Activated CD8-positive, alpha-beta T cell treated with anti-CD3 and anti-CD28 coated beads, Interleukin-2, amount 10 ng/mL, durations not matched to agents 7 days and 5 days (primary cell): ENCODE results near the gene PTPRU. TPM values are rescaled to one million over a fixed set of nuclear protein-coding genes. Genes with fewer than 3 reads are reported as not detected.
A peak's percentile ranks its signal among the peaks of the same experiment; 100 is the strongest.

ENCODE experiments used
- ATAC-seq: fragments of 150-1000 bp; cut with Tn5 transposase; one replicate; pipeline ENCODE4 v1.10.0; 2021; ENCODE audit warnings: moderate library complexity
- CTCF ChIA-PET: fragments of 350-600 bp; sonication (Branson Sonifier 250); formaldehyde crosslinking; loops from one replicate; lab custom pipeline; 2021; ENCODE audit warnings: antibody characterized with exemption; lab: Charles Lee
- POLR2A ChIA-PET: fragments of 350-600 bp; sonication (Branson Sonifier 250); formaldehyde crosslinking; loops from one replicate; lab custom pipeline; 2021; ENCODE audit warnings: antibody characterized with exemption; lab: Charles Lee
- DNase-seq: peaks from one replicate; pipeline ENCODE4 v3.0.0-alpha.2; 2020
- H3K27ac Mint-ChIP-seq: one replicate; pipeline ENCODE4 v1.8.0; 2021; ENCODE audit warnings: mild to moderate bottlenecking, mixed read lengths
- H3K27me3 Mint-ChIP-seq: one replicate; pipeline ENCODE4 v1.8.0; 2021; ENCODE audit warnings: low read depth, mixed read lengths
- H3K36me3 Mint-ChIP-seq: one replicate; pipeline ENCODE4 v1.8.0; 2021; ENCODE audit warnings: low read depth, mixed read lengths
- H3K4me1 Mint-ChIP-seq: one replicate; pipeline ENCODE4 v1.8.0; 2021; ENCODE audit warnings: low read depth, mixed read lengths
- H3K4me3 Mint-ChIP-seq: one replicate; pipeline ENCODE4 v1.8.0; 2021; ENCODE audit warnings: mild to moderate bottlenecking, mixed read lengths
- H3K9me3 Mint-ChIP-seq: one replicate; pipeline ENCODE4 v1.8.0; 2022; ENCODE audit warnings: mixed read lengths; ENCODE audit not compliant: insufficient read depth
- total RNA-seq, 2 experiments: library from RNA; stranded (reverse); gene quantifications; one replicate each; pipeline ENCODE4 v1.2.3, GENCODE V29; 2021

Gene PTPRU
- total RNA-seq, 2 experiments from 2014 or later = 0.13 TPM; not detected in 1

DNA sequence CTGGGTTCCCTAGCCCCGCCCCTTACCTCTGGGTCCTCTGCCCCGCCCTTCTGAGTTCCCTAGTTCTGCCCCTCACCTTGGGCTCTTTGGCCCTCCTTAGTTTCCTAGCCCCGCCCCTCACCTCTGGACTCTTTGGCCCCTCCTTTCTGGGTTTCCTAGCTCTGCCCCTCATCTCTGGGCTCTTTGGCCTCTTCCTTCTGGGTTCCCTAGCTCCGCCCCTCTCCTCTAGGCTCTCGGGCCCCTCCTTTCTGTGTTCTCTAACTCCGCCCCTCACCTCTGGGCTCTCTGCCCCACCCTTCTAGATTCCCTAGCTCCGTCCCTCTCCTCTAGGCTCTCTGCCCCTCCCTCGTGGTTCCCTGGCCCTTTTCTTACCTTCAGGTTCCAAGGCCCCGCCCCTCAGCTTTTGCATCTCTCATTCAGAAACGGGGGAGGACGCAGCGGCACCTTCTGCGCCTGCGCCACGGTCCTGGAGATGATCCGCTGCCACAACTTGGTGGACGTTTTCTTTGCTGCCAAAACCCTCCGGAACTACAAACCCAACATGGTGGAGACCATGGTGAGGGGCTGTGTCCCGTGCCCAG lies 88.5 kb downstream of the PTPRU start:
- ATAC-seq (no peak), DNase-seq (no peak)
- Mint-ChIP-seq H3K4me3 (no peak overlapping the region), H3K4me1 (no peaks in the 10 kb centered on the region), H3K27ac (no peak overlapping the region), H3K9me3 (no peaks in the 10 kb centered on the region), H3K27me3 (no peaks in the 10 kb centered on the region), H3K36me3 (no peaks in the 10 kb centered on the region)
- ChIA-PET CTCF (no interaction called here), POLR2A (no interaction called here)

DNA sequence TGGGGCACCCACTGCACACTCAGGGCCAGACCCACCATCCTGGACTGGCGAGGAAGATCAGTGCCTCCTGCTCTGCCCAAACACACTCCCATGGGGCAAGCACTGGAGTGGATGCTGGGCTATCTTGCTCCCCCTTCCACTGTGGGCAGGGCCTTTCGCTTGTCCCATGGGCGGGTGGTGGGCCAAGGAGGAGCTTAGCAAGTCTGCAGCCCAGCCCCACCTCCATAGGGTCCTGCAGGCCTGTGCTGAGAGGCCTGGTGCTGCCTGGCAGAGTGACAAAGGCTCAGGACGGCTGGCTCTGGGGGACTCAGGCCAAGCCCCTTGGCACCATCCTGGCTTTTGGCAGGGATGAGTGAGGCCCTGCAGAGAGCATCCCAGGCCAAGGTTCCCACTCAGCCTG lies 89.4 kb downstream of the PTPRU start:
- Mint-ChIP-seq H3K9me3 (no peaks in the 10 kb centered on the region), H3K36me3 (no peaks in the 10 kb centered on the region), H3K4me1 (no peaks in the 10 kb centered on the region), H3K4me3 (no peak overlapping the region), H3K27me3 (no peaks in the 10 kb centered on the region), H3K27ac (no peak overlapping the region)
- POLR2A ChIA-PET = no interaction called here
- DNase-seq (no peak), ATAC-seq (no peak)
- CTCF ChIA-PET = no interaction called here

DNA sequence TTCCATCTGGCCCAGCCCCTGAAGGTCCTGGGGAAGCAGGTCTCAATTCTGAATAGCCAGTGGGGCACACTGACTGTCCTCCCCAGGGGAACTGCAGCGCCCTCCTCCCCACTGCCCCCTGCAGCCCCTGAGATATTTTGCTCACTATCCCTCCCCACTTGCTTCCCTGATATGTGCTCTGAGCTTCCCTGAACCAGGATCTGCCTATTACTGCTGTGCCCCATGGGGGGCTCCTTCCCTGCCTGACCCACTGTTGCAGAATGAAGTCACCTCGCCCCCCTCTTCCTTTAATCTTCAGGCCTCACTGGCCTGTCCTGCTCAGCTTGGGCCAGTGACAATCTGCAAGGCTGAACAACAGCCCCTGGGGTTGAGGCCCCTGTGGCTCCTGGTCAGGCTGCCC lies 89.8 kb downstream of the PTPRU start:
- no peak for DNase-seq
- ChIA-PET CTCF (no interaction called here), POLR2A (no interaction called here)
- Mint-ChIP-seq H3K4me3 (no peak overlapping the region), H3K36me3 (no peaks in the 10 kb centered on the region), H3K9me3 (no peaks in the 10 kb centered on the region), H3K4me1 (no peaks in the 10 kb centered on the region), H3K27ac (no peak overlapping the region), H3K27me3 (peaks cover under 1% of the 10 kb centered on the region)
- no peak for ATAC-seq

DNA sequence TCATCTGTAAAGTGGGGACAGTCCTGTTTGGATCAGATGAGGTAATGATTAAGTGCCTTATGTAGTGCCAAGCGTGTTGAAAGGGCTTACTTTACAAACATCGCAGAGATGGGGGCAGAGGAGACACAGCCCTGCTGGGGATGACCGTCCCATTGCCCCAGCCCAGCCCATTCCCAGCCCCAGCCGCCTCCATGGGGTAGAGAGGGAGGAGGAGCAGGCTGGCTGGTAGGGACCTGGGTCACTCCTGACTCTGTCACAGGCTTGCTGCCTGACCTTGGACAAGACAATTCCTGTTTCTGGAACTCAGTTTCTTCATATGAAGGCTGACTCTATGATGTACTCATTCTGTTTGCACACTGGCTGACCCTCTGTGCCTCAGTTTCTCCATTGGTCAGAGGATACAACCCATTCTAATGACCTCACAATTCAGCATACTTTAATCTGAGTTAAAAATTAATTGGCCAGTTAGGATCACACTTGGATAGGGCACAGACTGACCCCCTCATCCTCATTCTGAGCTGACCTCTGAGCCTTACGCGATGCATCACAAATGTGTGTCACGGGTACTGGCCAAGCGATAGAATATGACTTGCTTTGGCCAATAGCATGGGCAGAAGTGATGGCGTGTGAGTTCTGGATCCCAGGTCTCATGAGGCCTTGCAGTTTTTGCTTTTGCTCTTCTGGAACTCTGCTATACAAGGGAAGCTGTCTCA lies 91.1 kb downstream of the PTPRU start:
- ChIA-PET POLR2A (no interaction called here), CTCF (no interaction called here)
- no peaks in the 10 kb centered on the region for H3K9me3 Mint-ChIP-seq
- H3K36me3 Mint-ChIP-seq = no peaks in the 10 kb centered on the region
- H3K27ac Mint-ChIP-seq = no peak overlapping the region
- no peaks in the 10 kb centered on the region for H3K4me1 Mint-ChIP-seq
- DNase-seq (no peak), ATAC-seq (no peak)
- H3K27me3 Mint-ChIP-seq = peaks cover 3% of the 10 kb centered on the region
- H3K4me3 Mint-ChIP-seq = no peak overlapping the region

- ATAC-seq (no peak), DNase-seq (no peak)
- Mint-ChIP-seq H3K27ac (no peak overlapping the region), H3K36me3 (no peaks in the 10 kb centered on the region), H3K4me1 (no peaks in the 10 kb centered on the region), H3K4me3 (no peak overlapping the region), H3K9me3 (no peaks in the 10 kb centered on the region), H3K27me3 (peaks cover 4% of the 10 kb centered on the region)
- ChIA-PET CTCF (no interaction called here), POLR2A (no interaction called here)
These were observed 92.9 kb downstream of the PTPRU start for GRCh38 chr1:29329022-29329775.

- no peaks in the 10 kb centered on the region for H3K9me3 Mint-ChIP-seq
- H3K36me3 Mint-ChIP-seq = no peaks in the 10 kb centered on the region
- ATAC-seq = no peak
- DNase-seq = no peak
- POLR2A ChIA-PET = no interaction called here
- H3K27me3 Mint-ChIP-seq = peaks cover 4% of the 10 kb centered on the region
- no peak overlapping the region for H3K27ac Mint-ChIP-seq
- no peak overlapping the region for H3K4me3 Mint-ChIP-seq
- H3K4me1 Mint-ChIP-seq = no peaks in the 10 kb centered on the region
- CTCF ChIA-PET = no interaction called here
These were observed 93.8 kb downstream of the PTPRU start for GRCh38 chr1:29330089-29330488.

GRCh38 chr1:29330856-29331255 lies 94.5 kb downstream of the PTPRU start:
- POLR2A ChIA-PET = no interaction called here
- Mint-ChIP-seq H3K4me3 (no peak overlapping the region), H3K36me3 (no peaks in the 10 kb centered on the region), H3K27ac (no peak overlapping the region), H3K9me3 (no peaks in the 10 kb centered on the region), H3K4me1 (no peaks in the 10 kb centered on the region), H3K27me3 (peaks cover 8% of the 10 kb centered on the region)
- no peak for DNase-seq
- CTCF ChIA-PET = no interaction called here
- no peak for ATAC-seq

DNA sequence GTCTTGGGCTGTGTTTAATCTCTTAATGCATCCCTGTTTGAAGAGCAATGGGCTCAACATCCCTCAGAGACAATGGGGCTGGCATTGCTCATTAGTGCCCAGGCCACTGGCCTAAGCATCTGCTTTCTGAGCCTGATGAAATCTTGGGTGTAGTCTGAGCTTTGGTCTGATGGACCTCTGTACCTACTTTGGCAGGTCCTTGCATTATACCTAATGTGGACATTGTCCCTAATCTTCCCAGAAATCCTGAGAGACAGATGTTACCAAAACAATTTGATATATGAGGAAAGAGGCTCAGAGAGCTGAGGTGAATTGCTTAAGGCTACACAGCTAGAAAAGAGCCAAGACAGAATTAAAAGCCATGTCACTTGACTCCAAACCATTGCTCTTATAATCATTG lies 95.0 kb downstream of the PTPRU start:
- DNase-seq (no peak), ATAC-seq (no peak)
- ChIA-PET CTCF (no interaction called here), POLR2A (no interaction called here)
- no peak overlapping the region for H3K4me3 Mint-ChIP-seq
- H3K4me1 Mint-ChIP-seq = no peaks in the 10 kb centered on the region
- no peaks in the 10 kb centered on the region for H3K36me3 Mint-ChIP-seq
- no peak overlapping the region for H3K27ac Mint-ChIP-seq
- H3K27me3 Mint-ChIP-seq = peaks cover 8% of the 10 kb centered on the region
- H3K9me3 Mint-ChIP-seq = no peaks in the 10 kb centered on the region

DNA sequence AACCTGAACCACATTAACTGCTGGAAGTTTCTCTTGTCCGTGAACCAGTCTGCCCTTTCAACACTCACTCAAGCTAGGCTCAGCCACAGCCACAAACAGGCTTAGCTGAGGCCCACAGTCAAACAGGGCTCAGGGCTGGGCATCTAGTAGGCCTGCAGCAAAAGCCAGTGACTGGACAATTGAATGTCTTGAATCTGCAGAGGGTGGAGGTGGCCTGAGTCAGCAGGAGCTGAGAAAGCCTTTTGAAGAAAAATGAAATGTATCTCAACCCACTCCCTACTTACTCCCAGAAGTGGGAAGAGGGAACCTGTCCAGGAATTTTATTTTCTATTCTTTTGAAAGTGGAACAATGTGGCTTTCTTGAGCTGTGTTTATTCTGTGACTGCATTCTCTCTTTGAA lies 95.4 kb downstream of the PTPRU start:
- H3K4me1 Mint-ChIP-seq = no peaks in the 10 kb centered on the region
- ChIA-PET POLR2A (no interaction called here), CTCF (no interaction called here)
- no peak overlapping the region for H3K27ac Mint-ChIP-seq
- H3K27me3 Mint-ChIP-seq = peaks cover 8% of the 10 kb centered on the region
- no peaks in the 10 kb centered on the region for H3K9me3 Mint-ChIP-seq
- no peak for DNase-seq
- H3K4me3 Mint-ChIP-seq = no peak overlapping the region
- ATAC-seq = no peak
- H3K36me3 Mint-ChIP-seq = no peaks in the 10 kb centered on the region

GRCh38 chr1:29332204-29332603 lies 95.9 kb downstream of the PTPRU start:
- Mint-ChIP-seq H3K27me3 (peaks cover 8% of the 10 kb centered on the region), H3K36me3 (no peaks in the 10 kb centered on the region), H3K4me1 (no peaks in the 10 kb centered on the region), H3K4me3 (no peak overlapping the region), H3K9me3 (no peaks in the 10 kb centered on the region), H3K27ac (no peak overlapping the region)
- POLR2A ChIA-PET = no interaction called here
- CTCF ChIA-PET = no interaction called here
- DNase-seq = peak; percentile 27
- no peak for ATAC-seq

- ATAC-seq (no peak), DNase-seq (no peak)
- ChIA-PET CTCF (no interaction called here), POLR2A (no interaction called here)
- H3K36me3 Mint-ChIP-seq = no peaks in the 10 kb centered on the region
- no peak overlapping the region for H3K4me3 Mint-ChIP-seq
- H3K4me1 Mint-ChIP-seq = no peaks in the 10 kb centered on the region
- H3K27me3 Mint-ChIP-seq = peaks cover 8% of the 10 kb centered on the region
- no peak overlapping the region for H3K27ac Mint-ChIP-seq
- no peaks in the 10 kb centered on the region for H3K9me3 Mint-ChIP-seq
These were observed 96.7 kb downstream of the PTPRU start for GRCh38 chr1:29333008-29333407.

DNA sequence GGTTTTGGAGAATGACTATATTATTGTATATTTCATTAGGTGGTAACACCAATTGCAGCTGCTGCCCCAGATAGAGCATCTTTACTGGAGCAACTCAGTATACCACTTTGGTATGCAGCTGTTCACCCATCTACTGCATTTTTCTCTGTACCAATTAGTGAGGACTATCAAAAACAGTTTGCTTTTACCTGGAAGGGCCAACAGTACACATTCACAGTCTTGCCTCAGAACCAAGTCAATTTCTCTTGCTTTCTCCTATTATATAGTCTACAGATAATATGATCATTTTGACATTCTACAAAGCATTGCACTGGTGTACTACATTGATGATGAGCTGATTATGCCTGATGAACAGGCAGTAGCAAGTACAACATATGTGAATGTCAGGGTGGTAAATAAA lies 99.3 kb downstream of the PTPRU start:
- ATAC-seq = no peak
- CTCF ChIA-PET = interaction anchor here (0.6 kb wide), 1 partner anchor 408 kb away, joined by 3 read pairs; no protein-coding TSS in a partner anchor

More for the DNA sequence above, 99.3 kb downstream of the PTPRU start:
- POLR2A ChIA-PET = no interaction called here
- no peak overlapping the region for H3K4me3 Mint-ChIP-seq
- no peaks in the 10 kb centered on the region for H3K36me3 Mint-ChIP-seq
- no peaks in the 10 kb centered on the region for H3K4me1 Mint-ChIP-seq
- H3K9me3 Mint-ChIP-seq = no peaks in the 10 kb centered on the region
- H3K27ac Mint-ChIP-seq = no peak overlapping the region
- DNase-seq = no peak
- H3K27me3 Mint-ChIP-seq = peaks cover 8% of the 10 kb centered on the region
